ENCODE measurements around the gene MAP3K8.

Gene MAP3K8

GRCh38 chr10:30490289-30491000, 56.5 kb downstream of the MAP3K8 start:
- DNase-seq (ENCODE audit: low read depth): no peak

GRCh38 chr10:30491204-30491915, 57.4 kb downstream of the MAP3K8 start:
- no peak for DNase-seq (ENCODE audit: low read depth)

GRCh38 chr10:30491916-30492515, 58.0 kb downstream of the MAP3K8 start:
- DNase-seq (ENCODE audit: low read depth): no peak

GRCh38 chr10:30493609-30494530, 59.9 kb downstream of the MAP3K8 start:
- DNase-seq (ENCODE audit: low read depth): no peak

- DNase-seq (ENCODE audit: low read depth): no peak
These were observed 60.6 kb downstream of the MAP3K8 start for GRCh38 chr10:30494558-30494957.

- no peak for DNase-seq (ENCODE audit: low read depth)
These were observed 61.7 kb downstream of the MAP3K8 start for GRCh38 chr10:30495687-30496086.

GRCh38 chr10:30499816-30500215, 65.8 kb downstream of the MAP3K8 start:
- no peak for DNase-seq (ENCODE audit: low read depth)

GRCh38 chr10:30500534-30500933, 66.5 kb downstream of the MAP3K8 start:
- DNase-seq (ENCODE audit: low read depth): no peak

- no peak for DNase-seq (ENCODE audit: low read depth)
These were observed 67.0 kb downstream of the MAP3K8 start for GRCh38 chr10:30500963-30501504.

GRCh38 chr10:30502266-30503060, 68.5 kb downstream of the MAP3K8 start:
- DNase-seq (ENCODE audit: low read depth): no peak

- DNase-seq (ENCODE audit: low read depth): no peak
These were observed 69.8 kb downstream of the MAP3K8 start for GRCh38 chr10:30503700-30504266.

- DNase-seq (ENCODE audit: low read depth): no peak
These were observed 71.7 kb downstream of the MAP3K8 start for GRCh38 chr10:30505543-30506298.

- no peak for DNase-seq (ENCODE audit: low read depth)
These were observed 75.5 kb downstream of the MAP3K8 start for GRCh38 chr10:30509508-30509907.

GRCh38 chr10:30510184-30510931, 76.4 kb downstream of the MAP3K8 start:
- DNase-seq (ENCODE audit: low read depth): no peak

- DNase-seq (ENCODE audit: low read depth): no peak
These were observed 77.1 kb downstream of the MAP3K8 start for GRCh38 chr10:30510932-30511700.
